Esophagus (tissue), 2 donors: Measurements from ENCODE around the gene GTF2I. TPM values are rescaled to one million over a fixed set of nuclear protein-coding genes. Genes with fewer than 3 reads are reported as not detected.
"Not testable (repeated sequence)": the region's sequence is repeated elsewhere in the genome, so short reads cannot be mapped to it uniquely, and the experiment has no call there.

Experiments used
- H3K27ac ChIP-seq, 2 donors: one replicate each; pipeline ENCODE4 v1.5.1; 2013; ENCODE audit warnings: low read depth in 2 of 2, mild to moderate bottlenecking in 2 of 2, inconsistent platforms in 1 of 2, low read length in 1 of 2, moderate library complexity in 1 of 2
- H3K27me3 ChIP-seq, 2 donors: one replicate each; pipeline ENCODE4 v1.6.1; 2013; ENCODE audit warnings: low read length in 2 of 2, control low read depth in 1 of 2, mild to moderate bottlenecking in 1 of 2; ENCODE audit not compliant: insufficient read depth in 2 of 2, control insufficient read depth in 1 of 2
- H3K36me3 ChIP-seq, 2 donors: one replicate each; pipeline ENCODE4 v1.6.1; 2013; ENCODE audit warnings: low read length in 1 of 2; ENCODE audit not compliant: control insufficient read depth in 2 of 2, insufficient read depth in 2 of 2
- H3K4me1 ChIP-seq, 2 donors: one replicate each; pipeline ENCODE4 v1.6.1; 2013; ENCODE audit warnings: low read length in 1 of 2; ENCODE audit not compliant: control insufficient read depth in 2 of 2, insufficient read depth in 2 of 2
- H3K4me3 ChIP-seq, 2 donors: one replicate each; pipeline ENCODE4 v1.5.1; 2013; ENCODE audit warnings: low read length in 2 of 2, mild to moderate bottlenecking in 2 of 2, low read depth in 1 of 2, moderate library complexity in 1 of 2
- H3K9me3 ChIP-seq, 2 donors: one replicate each; pipeline ENCODE4 v1.6.1; 2013; ENCODE audit warnings: mild to moderate bottlenecking in 2 of 2, low read depth in 1 of 2, low read length in 1 of 2, moderate library complexity in 1 of 2; ENCODE audit not compliant: control insufficient read depth in 2 of 2, insufficient read depth in 1 of 2
- WGBS, 2 donors: extraction: QIAGEN DNeasy Blood & Tissue Kit; methylation state at CpG; one replicate each; pipeline ENCODE4 v1.1.7; 2013; 5-methylcytosine and 5-hydroxymethylcytosine counted together
- polyA plus RNA-seq, 2 donors: library from polyadenylated mRNA; stranded (reverse); fragments of 200-250 nt; gene quantifications; one replicate each; pipeline ENCODE4 v1.2.3, GENCODE V29; 2013
- donor health status: healthy with polysubstance abuse.
- donor health status: Bipolar disorder and iron deficiency.

The GTF2I gene
- polyA plus RNA-seq, 2 donors = 33.5 to 40.9 TPM

DNA sequence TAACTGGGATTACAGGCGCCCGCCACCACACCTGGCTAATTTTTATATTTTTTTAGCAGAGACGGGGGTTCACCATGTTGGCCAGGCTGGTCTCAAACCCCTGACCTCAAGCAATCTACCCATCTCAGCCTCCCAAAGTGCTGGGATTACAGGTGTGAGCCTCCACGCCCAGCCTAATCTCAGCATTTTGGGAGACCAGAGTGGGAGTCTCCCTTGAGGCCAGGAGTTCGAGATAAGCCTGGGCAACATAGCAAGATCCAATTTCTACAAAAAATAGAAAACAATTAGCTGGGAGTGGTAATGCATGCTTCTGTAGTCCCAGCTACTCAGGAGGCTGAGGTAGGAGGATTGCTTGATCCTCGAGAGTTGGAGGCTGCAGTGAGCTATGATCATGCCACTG is 46.9 kb downstream of the GTF2I start:
- H3K4me3 ChIP-seq, H3K27ac ChIP-seq, H3K4me1 ChIP-seq, H3K9me3 ChIP-seq, H3K27me3 ChIP-seq: not testable (repeated sequence)
- peaks cover 7 to 22% of the 10 kb centered on the region in 2 donors for H3K36me3 ChIP-seq
- 97 to 98% methylated on average over 6 of the region's 6 CpGs for WGBS, 2 donors

GRCh38 chr7:74707238-74707637 is 49.7 kb downstream of the GTF2I start:
- WGBS, 2 donors = 83 to 91% methylated on average over 12 of the region's 12 CpGs
- no peaks in the 10 kb centered on the region for H3K9me3 ChIP-seq
- peaks cover 0 to 3% of the 10 kb centered on the region in 2 donors for H3K4me1 ChIP-seq
- no peak overlapping the region for H3K27ac ChIP-seq
- no peak overlapping the region for H3K4me3 ChIP-seq
- H3K27me3 ChIP-seq = no peaks in the 10 kb centered on the region
- peaks cover 6 to 18% of the 10 kb centered on the region in 2 donors for H3K36me3 ChIP-seq

DNA sequence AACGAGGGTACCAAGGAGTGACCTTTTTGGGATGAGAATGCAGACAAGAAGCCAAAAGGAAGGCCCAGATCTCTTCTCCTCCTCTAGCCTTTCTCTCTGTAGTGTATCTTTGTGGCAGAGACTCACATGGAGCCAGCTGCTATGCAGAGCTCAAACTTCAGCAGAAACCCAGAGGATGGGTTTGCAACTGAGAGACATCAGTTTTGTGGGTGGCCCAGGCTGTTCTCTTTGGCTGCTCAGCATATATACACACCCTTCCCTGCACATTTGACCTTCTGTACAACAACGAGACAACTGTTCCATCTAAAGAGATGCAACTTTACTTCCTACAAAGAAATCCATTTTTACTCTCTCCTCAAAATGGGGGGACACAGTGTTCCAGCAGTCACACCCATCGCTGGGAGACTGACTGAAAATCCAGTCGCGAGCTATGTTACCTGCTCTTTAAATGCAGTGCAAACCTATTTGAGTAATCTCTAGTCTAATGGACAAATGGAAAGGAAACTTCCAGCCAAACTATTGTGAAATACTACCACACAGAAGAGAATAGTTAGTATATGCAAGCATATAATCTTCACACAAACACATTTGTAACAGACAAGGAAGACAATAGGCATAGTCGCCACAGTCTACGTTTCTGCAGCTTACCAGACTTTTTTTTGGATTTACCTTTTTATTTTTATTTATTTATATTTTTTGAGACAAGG is 51.2 kb downstream of the GTF2I start:
- Histone ChIP-seq H3K27me3 (no peaks in the 10 kb centered on the region), H3K4me3 (peak overlapping the region in 1 of 2 donors; percentile 6), H3K36me3 (peaks cover 4 to 18% of the 10 kb centered on the region in 2 donors), H3K9me3 (no peaks in the 10 kb centered on the region), H3K27ac (no peak overlapping the region), H3K4me1 (peaks cover 0 to 3% of the 10 kb centered on the region in 2 donors)
- 78 to 79% methylated on average over 7 of the region's 7 CpGs for WGBS, 2 donors

- no peaks in the 10 kb centered on the region for H3K9me3 ChIP-seq
- H3K27me3 ChIP-seq = no peaks in the 10 kb centered on the region
- no peak overlapping the region for H3K4me3 ChIP-seq
- H3K27ac ChIP-seq = no peak overlapping the region
- H3K36me3 ChIP-seq = peaks cover 4 to 18% of the 10 kb centered on the region in 2 donors
- peaks cover 0 to 3% of the 10 kb centered on the region in 2 donors for H3K4me1 ChIP-seq
- 93 to 94% methylated on average over 10 of the region's 10 CpGs for WGBS, 2 donors
These were observed 52.6 kb downstream of the GTF2I start for GRCh38 chr7:74709880-74710671.

- Histone ChIP-seq H3K36me3 (peaks cover 0 to 7% of the 10 kb centered on the region in 2 donors), H3K4me1 (no peaks in the 10 kb centered on the region), H3K27ac (no peak overlapping the region), H3K4me3 (no peak overlapping the region), H3K9me3 (no peaks in the 10 kb centered on the region), H3K27me3 (no peaks in the 10 kb centered on the region)
These were observed 56.0 kb downstream of the GTF2I start for GRCh38 chr7:74713567-74713966.

- Histone ChIP-seq H3K4me1 (no peaks in the 10 kb centered on the region), H3K27ac (no peak overlapping the region), H3K27me3 (no peaks in the 10 kb centered on the region), H3K36me3 (peaks cover 3 to 5% of the 10 kb centered on the region in 2 donors), H3K9me3 (no peaks in the 10 kb centered on the region), H3K4me3 (no peak overlapping the region)
- 80 to 85% methylated on average over 9 of the region's 9 CpGs for WGBS, 2 donors
These were observed 60.4 kb downstream of the GTF2I start for GRCh38 chr7:74717889-74718288.

GRCh38 chr7:74718336-74718735 is 60.8 kb downstream of the GTF2I start:
- H3K4me3 ChIP-seq = no peak overlapping the region
- H3K36me3 ChIP-seq = peaks cover 3 to 5% of the 10 kb centered on the region in 2 donors
- no peaks in the 10 kb centered on the region for H3K4me1 ChIP-seq
- H3K9me3 ChIP-seq = no peaks in the 10 kb centered on the region
- no peaks in the 10 kb centered on the region for H3K27me3 ChIP-seq
- 84 to 91% methylated on average over 1 of the region's 1 CpG for WGBS, 2 donors
- no peak overlapping the region for H3K27ac ChIP-seq

DNA sequence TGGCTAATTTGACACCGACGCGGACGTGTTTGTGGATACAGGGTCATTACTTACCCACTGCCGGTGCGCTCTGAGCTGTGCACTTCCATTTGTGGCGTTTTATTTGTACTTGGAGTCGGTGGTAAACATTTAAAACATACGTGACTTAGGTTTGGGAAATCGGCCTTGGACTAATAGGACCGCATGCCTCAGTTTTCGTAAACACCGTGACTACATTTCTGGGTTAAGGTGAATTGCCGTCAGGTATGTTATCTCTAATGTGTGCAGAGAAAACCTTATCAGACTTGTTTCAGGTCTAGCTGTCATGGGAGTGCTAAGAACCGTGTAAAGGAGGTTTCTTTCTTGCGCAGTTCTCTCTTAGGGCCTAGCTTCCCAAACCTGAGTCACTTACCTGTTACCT is 64.6 kb downstream of the GTF2I start:
- H3K9me3 ChIP-seq = no peaks in the 10 kb centered on the region
- H3K4me1 ChIP-seq = no peaks in the 10 kb centered on the region
- no peak overlapping the region for H3K27ac ChIP-seq
- WGBS, 2 donors = 81 to 91% methylated on average over 16 of the region's 16 CpGs
- no peak overlapping the region for H3K4me3 ChIP-seq
- H3K27me3 ChIP-seq = no peaks in the 10 kb centered on the region
- peaks cover 3 to 5% of the 10 kb centered on the region in 2 donors for H3K36me3 ChIP-seq

GRCh38 chr7:74725840-74726239 is 68.3 kb downstream of the GTF2I start:
- no peaks in the 10 kb centered on the region for H3K27me3 ChIP-seq
- no peaks in the 10 kb centered on the region for H3K9me3 ChIP-seq
- no peak overlapping the region for H3K4me3 ChIP-seq
- no peak overlapping the region for H3K27ac ChIP-seq
- H3K36me3 ChIP-seq = peaks cover 0 to 3% of the 10 kb centered on the region in 2 donors
- no peaks in the 10 kb centered on the region for H3K4me1 ChIP-seq
- 93 to 95% methylated on average over 1 of the region's 1 CpG for WGBS, 2 donors
